ENCODE results near the gene MED20.

DNA sequence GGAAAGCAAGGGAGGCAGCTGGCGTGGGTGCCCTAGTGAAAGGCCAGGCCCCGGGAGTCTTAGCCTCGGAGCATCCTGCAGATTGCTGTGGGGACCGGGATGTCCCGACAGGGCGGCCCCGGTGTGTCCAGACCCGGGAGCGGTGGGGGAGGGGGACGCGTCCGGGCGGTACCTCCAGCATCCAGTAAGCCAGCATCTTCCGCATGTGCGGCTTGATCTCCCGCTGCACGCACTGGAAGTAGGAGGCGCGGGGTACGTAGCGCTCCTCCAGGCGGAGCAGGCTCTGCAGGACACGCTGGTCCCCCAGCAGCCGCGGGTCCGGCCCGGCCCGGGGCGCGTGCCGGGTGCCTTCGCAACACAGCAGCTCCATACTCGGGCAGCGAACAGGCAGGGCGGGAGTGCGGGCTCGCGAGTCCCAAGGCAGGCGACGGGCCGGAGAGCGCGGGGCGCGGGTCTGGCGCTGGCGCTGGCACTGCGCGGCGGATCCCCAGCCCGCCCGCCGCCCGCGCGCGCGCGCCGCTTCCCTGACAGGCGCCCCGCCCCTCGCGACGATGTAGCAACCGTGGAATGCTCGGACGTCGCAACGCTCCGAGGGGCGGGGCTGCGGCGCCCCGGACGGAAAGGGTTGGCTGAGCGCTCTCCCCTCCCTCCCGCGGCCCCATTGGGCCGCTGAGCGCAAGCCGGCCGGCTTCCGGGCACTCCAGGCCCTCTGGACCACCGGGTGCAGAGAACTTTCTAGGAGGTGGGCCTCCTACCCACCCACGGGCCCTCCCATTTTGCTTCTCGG is 20.5 kb upstream of the MED20 start, which contains the start of gene CCND3:
- TF ChIP-seq, protein P1, sequence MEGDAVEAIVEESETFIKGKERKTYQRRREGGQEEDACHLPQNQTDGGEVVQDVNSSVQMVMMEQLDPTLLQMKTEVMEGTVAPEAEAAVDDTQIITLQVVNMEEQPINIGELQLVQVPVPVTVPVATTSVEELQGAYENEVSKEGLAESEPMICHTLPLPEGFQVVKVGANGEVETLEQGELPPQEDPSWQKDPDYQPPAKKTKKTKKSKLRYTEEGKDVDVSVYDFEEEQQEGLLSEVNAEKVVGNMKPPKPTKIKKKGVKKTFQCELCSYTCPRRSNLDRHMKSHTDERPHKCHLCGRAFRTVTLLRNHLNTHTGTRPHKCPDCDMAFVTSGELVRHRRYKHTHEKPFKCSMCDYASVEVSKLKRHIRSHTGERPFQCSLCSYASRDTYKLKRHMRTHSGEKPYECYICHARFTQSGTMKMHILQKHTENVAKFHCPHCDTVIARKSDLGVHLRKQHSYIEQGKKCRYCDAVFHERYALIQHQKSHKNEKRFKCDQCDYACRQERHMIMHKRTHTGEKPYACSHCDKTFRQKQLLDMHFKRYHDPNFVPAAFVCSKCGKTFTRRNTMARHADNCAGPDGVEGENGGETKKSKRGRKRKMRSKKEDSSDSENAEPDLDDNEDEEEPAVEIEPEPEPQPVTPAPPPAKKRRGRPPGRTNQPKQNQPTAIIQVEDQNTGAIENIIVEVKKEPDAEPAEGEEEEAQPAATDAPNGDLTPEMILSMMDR (conservative IDR thresholded peaks at IDR 0.05) = no peak
- peak; percentile 34; the same call in 1 of the 2 replicates for TF ChIP-seq ZFX (IDR thresholded peaks at IDR 0.05)

Measured in C4-2B (cell line).